DMS53 (cell line): Measurements from ENCODE around the gene ZBTB34.

Experiments
- DNase-seq: peaks from one replicate; lab custom pipeline; 2025; lab: John Stamatoyannopoulos, UW

ZBTB34 gene

GRCh38 chr9:126876531-126876930, 16.1 kb downstream of the ZBTB34 start:
- DNase-seq: no peak

GRCh38 chr9:126877418-126877817, 17.0 kb downstream of the ZBTB34 start:
- DNase-seq: no peak

GRCh38 chr9:126879288-126879687, 18.8 kb downstream of the ZBTB34 start:
- DNase-seq: no peak

- no peak for DNase-seq
These were observed 19.9 kb downstream of the ZBTB34 start for GRCh38 chr9:126880226-126880946.

DNA sequence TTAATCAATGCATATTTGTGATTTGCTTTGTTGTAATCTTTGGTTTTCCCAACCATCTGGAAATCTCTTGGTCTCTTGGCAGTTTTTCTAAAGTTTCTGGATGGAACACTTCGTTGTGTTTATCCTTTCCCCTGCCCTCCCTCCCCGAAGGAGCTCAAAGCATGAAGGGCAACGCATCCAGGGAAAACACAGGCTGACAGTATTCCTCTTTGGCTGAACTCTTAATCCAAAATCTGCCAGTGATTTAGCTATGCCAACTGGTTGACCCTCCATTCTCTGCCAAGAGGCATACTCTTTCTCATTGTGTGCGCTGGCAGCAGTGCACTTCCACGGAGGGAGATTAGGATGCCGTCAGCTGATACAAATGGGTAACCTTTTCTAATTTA, 20.5 kb downstream of the ZBTB34 start:
- no peak for DNase-seq

- no peak for DNase-seq
These were observed 22.3 kb downstream of the ZBTB34 start for GRCh38 chr9:126882746-126883145.

GRCh38 chr9:126883636-126884035, 23.2 kb downstream of the ZBTB34 start:
- no peak for DNase-seq

DNA sequence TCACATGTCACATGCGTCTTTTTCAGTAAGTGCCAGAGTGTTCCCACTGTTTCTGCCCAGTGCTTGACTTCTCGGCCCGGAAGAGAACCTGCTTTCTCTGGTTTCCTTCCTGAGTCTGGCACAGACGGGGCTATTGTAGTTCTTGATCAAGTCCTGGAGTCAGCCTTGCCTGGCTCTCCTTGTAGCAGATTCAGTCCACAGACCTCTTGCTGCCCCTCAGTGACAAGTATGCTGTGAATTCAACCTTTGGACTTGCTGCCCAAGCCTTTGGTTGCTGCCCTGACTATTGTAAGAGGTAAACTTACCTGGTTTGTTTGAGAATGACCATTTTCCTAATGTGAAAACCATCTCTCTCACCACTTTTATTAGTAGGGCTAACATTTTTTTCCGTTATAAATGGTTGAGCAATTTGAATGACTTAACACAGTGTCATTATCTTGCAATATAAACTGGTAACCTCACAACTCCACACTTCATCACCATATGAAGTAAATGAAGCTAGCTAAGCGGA, 24.7 kb downstream of the ZBTB34 start:
- no peak for DNase-seq

DNA sequence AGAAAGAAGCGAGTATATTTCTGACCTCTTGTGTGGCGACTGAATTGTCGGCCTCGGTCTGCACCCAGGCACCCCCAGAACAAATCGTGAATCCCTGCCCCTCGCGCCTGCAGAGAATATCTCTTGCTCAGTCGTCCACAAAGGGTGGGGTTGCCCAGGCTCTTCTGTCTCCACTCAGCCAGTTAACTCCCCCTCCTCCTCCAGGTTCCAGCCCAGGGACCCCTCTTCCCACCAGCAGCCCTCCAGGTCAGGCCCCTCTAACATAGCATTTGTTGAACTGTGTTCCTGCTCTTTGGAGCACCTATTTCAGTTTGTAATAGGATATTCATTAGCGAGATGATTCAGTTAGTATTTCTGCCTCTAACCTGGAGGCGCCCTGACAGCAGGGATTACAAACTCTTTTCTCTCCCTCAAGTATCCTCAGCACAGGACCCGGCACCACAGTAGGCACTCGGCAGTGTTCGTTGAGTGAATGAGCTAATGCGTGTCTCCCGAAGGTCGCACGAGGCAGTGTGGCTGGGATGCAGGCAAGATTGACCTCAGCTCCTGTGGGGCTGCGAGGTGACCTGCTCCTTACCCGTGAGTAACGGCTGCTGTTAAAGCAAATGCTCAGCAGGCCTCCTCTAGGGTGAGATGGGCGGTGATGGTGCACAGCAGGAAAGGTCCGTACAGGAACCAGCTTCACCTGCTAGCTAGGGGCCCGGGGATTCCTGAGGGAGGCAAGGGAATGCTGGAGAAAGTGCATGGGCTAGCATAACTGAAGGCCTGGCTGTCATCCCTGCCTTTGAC, 25.8 kb downstream of the ZBTB34 start:
- DNase-seq: no peak

GRCh38 chr9:126886897-126887296, 26.5 kb downstream of the ZBTB34 start:
- no peak for DNase-seq

DNA sequence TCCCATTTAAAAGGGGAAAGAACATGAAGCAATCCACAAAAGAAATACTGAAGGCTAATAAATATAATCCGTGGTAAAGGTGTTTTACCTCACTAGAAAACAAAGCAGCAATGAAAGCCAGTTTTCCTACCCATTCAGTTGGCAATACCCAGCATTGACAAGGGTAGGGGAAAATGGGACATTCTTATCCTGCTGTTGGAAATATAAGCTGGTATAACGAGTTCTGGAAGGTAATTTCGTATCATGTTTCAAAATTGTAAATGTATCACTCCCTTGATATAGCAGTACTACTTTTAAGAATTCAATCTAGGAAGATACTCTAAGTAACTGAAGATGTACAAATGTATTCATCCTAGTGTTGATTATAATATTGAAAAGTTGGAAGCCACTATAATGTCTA, 31.2 kb downstream of the ZBTB34 start:
- DNase-seq: no peak

GRCh38 chr9:126893079-126893478, 32.6 kb downstream of the ZBTB34 start:
- peak; percentile 57 for DNase-seq

DNA sequence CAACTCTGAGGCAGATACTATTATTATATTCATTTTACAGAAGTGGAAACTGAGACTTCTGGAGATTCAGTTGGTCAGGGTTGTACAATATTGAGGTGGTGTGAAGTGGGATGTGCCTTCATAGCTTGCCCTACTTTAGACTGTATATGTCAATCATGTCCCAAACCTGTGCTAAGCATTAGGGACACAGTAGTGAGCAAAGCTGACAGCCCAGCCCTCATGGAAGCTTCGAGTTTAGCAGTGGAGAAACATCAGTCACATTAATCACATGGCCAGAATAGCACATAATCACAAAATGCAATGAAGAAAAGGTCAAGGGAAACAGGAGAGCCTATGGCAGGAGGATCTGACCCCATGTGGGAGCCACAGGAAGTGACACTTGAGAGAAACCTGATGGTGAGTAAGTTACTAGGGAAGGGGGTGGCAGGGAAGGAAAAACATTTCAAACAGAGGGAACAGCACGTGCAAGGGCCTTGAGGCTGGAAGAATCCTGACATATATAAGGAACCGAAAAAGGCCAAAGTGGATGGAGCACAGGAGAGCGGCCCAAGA, 33.7 kb downstream of the ZBTB34 start:
- DNase-seq: no peak

GRCh38 chr9:126902210-126902609, 41.8 kb downstream of the ZBTB34 start:
- no peak for DNase-seq

DNA sequence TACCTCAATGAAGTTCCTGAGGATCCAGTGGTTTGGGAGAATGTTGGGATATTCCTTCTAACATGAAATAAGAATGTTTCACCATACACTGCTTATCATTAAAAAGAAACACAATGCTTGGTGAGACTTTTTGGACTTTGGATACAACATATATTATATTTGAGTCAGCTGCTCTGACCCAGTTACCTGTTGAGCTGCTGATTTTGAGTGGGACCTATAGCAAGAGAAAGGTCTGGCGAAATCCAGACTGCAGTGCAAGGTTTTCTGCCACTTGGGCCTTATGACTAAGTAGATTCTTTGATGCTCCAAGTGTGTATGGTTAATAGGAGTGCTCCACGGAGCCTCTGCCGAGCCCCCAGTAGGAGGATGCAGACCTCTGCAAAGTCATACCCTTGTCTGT, 44.1 kb downstream of the ZBTB34 start:
- DNase-seq: no peak

- no peak for DNase-seq
These were observed 45.7 kb downstream of the ZBTB34 start for GRCh38 chr9:126906091-126906490.

GRCh38 chr9:126907058-126907457, 46.6 kb downstream of the ZBTB34 start:
- DNase-seq: no peak

DNA sequence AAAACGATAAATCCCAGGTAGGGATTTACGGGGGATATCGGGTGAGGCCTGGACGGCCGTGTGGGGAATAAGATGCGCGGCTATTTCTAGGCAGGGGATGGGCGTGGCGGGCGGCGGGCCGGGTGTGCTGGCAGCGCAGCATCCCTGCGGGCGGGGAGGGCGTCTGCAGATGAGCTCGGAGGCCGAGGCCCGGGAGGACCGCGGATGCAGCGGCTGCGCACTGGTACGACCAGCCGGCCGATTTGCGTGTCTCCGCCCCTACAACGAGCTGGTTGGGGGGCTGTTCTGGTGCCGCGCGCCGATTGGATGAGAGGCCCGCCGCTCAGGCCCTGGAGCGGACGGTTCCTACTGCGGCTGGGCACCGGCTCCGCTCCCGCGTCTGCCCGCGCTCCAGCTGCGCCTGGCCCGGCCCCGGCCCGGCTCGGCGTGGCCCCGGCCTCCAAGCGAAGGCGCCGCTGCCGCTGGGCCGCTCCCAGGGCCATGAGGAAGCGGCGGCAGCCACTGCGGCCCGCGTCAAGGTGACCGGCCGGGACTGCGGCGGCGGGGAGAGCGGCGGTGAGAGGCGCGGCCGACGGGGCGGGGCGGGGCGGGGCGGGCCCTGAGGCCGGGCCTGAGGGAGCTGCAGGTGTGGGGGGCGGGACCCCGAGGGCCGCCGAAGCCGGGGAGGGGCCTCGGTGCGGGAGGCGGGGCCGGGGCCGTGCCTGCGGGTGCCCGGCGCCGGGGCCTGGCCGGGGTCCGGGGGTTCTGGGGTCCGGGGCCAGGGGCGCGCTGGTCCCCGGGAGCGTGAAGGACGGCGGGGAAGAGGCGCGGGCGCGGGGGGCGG, 54.2 kb downstream of the ZBTB34 start, which contains the start of gene RALGPS1:
TSS of gene RALGPS1 (plus strand) at position 325 of the 823 bp plus-strand sequence. CDS start 47,508 bp downstream, outside the sequence.
- DNase-seq: peak; percentile 99

DNA sequence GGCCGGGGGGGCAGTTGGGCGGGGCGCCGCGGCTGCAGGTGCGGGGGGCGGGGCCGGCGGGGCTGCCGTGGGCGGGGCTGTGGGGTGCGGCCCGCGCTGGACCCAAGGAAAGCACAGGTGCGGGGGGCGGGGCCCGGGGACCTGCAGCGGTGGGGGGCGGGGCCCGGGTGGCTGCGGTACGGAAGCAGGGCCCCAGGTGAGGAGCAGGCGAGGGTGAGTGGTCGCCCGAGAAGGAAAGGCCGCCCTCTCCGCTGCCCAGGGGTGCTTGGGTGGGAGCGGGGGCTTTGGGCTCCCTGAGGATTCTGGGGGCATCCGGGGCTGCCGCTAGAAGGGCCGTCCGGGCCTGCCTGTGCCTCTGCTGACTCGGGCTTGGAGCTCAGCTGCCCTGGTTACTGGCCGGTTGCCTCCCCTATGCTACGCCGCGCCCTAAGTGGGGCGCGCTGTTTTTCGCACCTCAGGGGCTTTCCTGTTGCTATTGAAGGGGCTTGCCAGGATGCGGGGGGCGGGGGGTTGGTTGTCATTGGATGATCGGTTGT, 54.9 kb downstream of the ZBTB34 start:
- DNase-seq: peak; percentile 94

- peak; percentile 50 for DNase-seq
These were observed 55.6 kb downstream of the ZBTB34 start for GRCh38 chr9:126915846-126916543.

- peak; percentile 33 for DNase-seq
These were observed 56.5 kb downstream of the ZBTB34 start for GRCh38 chr9:126916909-126917308.
